GM10847 (cell line): ENCODE data around the gene TRPC6.

Source experiments
- POLR2A ChIP-seq: IDR thresholded peaks from 2 replicates; pipeline ENCODE4 v1.6.1; 2011; ENCODE audit not compliant: insufficient read length; ENCODE audit errors: extremely low read depth

TRPC6 gene

DNA sequence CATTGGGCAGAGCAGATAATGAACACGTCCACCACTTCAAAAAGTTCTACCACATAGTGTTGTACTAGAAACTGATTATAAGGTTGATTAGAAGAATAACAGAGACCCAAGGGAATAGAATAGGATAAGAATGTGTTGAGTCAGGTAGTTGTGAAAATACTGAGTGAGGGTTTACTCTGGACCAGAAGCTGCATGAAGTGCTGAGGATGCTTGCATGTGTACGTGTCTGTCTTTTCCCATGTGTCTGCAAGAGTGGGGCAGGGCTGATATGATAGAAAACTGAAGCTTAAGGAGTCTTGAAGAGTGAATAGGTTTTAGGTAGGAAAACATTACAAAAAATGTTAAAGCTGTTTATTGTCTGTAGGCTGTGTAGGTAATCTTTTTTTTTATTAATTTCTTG lies 20.6 kb downstream of the TRPC6 start:
- TF ChIP-seq POLR2A: no peak

DNA sequence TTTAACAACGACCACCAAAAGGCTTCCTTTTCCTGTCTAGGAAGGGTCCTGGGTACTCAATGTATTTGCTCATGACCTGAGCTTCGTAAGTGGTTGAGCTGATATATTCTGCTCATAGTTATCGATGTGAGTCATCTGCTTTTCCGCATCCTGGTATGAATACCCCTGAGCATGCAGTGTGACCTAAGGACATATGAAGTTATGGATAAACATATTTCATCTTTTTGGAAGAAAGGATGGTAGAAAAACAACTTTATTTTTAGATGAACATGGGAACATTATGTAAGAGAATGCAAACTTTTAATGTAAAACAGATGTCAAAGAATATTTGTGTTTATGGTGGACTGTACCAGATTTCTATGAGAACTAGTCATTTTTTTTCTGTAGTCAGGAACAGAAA lies 28.4 kb downstream of the TRPC6 start:
- no peak for TF ChIP-seq POLR2A

DNA sequence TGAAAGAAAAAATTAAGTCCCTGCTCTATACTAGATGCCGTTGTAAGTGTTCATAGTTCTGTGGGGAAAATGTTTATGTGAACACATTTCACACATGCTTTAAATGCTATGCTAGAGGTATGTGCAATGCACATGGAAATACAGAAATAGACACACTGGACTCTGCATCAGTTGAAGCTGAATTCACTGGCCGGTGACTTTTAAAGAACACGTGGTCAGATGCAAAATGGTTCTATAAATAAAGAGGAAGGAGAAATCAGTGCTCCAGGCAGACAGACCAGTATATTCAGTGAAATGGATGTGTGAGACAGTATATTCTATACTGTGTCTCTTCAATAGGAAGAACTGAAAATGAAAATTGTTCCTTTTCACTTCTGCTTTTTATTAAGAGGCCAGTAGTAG lies 29.9 kb downstream of the TRPC6 start:
- no peak for TF ChIP-seq POLR2A

DNA sequence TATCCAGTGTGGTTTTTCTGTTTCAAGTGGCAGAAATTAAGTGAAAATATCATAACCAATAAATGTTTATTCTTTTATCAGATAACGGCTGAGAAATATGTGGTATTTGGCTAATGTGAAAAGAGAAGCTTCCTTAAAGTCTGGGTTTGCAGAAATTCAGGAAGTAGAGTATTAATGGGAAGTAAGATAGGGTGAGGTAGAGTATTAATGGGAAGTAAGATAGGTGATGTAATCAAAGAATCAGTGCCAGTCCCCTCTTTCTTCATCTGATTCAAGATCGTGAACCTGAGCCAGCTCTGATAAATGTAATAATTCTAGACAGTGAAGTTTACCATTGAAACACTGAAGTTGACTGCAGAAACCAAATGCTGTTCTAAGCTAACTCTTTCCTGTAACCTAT lies 30.9 kb downstream of the TRPC6 start:
- no peak for TF ChIP-seq POLR2A

DNA sequence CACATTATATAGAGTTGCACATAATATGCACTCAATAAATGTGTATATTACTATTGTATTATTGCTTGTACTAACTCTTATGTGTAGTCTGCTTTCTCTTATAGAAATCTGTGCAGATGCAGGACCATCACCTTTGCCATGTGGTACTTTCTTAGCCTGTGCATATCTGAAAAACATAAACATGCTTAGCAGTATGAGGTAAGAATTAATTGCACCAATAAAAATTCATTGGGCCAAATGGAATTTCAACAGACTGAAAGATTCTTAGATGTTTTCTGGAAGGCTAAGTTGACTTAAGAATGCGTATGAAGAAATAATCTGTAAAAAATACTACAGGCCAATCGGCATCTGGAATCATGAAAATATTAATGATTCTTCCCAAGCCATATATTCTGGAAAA lies 55.3 kb downstream of the TRPC6 start:
- no peak for TF ChIP-seq POLR2A

DNA sequence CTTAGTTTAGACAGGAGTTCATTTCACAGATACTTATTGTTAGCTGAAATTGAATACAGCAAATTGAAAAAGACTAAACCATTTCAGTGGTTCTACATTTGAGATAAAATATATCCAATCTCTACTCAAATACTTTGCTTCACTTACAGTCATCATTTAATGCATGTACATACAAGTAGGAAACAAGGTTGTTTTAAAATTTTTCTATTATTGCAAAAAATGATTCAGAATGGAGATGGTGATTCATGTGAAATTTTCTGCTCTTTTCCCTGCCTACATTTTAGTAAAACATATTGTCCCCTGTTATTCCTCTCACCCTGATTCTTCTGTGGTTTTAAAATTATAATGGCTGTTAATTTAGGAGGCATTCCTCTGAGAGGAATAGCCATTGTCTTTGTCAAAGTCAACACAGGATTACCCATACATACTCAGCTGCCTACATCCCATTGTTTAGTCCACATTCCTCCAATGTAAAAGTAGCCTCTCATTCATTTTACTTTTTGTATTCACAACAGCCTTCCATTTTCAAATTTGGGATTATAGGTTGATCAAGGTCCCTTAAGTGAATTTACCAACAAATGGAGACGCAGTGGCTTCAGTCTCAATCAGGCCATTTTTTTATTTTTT lies 60.1 kb downstream of the TRPC6 start:
- TF ChIP-seq POLR2A: no peak

DNA sequence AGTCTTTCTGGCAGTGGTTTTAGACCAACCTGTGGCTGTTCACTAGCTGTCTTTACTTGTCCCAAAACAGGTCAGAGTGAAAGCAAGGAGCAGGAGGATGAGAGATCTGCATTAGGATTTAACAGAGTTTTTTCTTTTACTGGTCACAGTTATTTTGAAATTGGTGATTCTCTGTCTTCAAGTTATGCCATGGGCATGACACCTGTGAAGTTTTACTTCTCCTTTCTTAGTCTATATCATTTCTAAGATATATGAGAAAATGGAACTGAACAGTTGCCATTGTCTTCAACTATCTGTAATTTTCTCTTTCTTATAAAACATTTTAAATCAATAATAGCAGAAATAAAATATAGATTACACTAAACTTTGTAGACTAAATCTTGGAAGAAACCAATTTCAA lies 60.6 kb downstream of the TRPC6 start:
- no peak for TF ChIP-seq POLR2A

DNA sequence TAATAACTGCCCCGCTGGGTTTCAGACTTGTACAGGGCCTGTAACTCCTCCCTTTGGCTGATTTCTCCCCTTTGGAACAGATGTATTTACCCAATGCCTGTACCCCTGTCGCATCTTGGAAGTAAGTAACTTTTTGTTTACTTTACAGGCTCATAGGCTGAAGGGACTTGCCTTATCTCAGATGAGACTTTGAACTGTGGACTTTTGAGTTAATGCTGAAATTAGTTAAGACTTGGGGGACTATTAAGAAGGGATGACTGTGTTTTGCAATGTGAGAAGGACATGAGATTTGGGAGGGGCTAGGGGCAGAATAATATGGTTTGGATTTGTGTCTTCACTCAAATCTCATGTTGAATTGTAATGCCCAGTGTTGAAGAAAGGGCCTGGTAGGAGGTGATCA lies 62.0 kb downstream of the TRPC6 start:
- TF ChIP-seq POLR2A: no peak

DNA sequence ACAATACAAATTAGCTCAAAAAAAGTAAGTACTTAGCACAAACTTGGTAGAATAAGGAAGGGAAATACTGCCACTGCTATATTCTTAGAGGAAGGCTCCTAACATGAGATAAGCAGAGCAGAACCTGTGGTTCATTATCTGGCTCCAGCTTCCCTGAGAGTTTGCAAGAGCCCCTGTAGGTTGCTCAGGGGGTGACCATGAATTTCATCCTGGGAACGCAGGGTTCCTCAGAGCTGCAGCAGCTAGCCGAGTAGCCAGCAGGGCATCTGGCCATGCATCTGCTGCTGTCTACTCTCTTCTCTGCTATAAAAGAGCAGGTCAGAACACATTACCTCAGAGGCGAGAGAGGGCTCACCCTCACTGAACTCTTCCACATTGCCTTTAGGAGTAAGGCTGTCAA lies 67.3 kb downstream of the TRPC6 start:
- TF ChIP-seq POLR2A: no peak

DNA sequence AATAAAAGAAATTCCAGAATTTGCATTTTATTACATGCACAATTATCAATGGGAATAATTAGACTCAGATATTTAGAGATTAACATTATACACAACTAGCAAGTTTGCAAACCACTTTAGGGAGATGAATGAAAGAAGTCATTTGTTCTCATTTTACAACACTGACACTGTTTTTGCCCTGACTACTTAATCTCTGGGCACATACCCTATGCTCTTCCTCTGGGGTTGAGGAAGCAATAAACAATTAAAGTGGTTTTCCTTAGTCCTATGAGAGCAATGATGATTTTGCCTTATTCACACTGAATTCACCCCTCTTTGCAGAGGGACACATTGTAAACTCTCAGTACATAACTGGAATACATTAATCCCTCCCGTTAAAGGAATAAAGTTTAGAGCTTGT lies 72.7 kb downstream of the TRPC6 start:
- no peak for TF ChIP-seq POLR2A

DNA sequence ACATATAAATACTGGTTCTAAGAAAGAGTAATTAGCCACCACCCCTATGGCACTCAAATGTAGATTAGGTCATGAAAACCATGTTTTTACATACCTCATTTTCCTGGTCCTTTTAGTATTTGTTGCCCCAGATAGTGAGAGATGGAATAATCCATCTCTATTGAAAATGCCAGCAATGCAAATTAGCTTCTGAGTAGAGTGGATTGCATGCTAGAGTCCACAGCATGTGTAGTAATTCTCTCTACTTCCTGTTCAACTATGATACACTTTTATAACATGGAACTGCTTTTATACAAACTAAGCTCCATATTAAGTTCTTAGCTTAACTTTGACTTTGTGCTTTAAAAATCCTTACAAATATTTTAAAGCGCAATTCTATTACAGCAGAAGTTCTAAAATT lies 73.2 kb downstream of the TRPC6 start:
- TF ChIP-seq POLR2A: no peak

DNA sequence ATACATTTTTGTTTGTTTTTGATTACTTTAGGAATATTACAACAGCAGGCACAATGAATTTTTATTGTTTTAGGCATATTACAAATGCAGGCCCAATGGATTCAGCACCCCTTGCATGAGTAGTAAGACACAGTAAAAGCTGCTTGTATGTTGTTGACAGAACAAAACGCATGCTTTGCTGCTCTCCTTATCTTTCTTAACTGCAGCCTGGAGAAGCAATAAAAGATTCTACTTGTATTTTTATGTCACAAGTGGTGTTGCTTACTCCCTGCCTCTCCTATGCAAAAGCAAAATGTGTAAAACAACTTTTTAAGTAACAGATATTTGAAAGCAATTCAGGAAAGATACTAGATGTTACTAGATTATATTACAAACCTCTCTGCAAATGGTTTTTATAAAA lies 73.9 kb downstream of the TRPC6 start:
- TF ChIP-seq POLR2A: no peak

DNA sequence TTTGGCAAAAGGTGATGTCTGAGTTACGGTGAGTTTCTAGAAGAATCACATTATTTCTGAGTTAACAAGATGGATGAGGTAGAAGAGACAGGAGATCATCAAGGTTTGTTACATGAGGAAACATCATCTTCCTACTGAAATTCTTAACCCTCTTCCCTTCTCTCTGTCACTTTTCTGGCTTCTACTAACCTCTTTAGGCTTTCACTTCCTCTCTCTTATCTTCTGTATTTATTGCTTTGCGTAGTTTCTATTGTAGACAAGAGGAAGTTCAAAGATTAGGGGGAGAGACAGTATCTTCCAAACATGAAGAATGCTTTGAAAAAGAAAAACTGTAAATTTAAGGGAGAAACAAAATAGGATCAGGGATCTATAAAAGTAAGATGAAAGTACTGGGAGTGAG lies 75.4 kb downstream of the TRPC6 start:
- TF ChIP-seq POLR2A: no peak

DNA sequence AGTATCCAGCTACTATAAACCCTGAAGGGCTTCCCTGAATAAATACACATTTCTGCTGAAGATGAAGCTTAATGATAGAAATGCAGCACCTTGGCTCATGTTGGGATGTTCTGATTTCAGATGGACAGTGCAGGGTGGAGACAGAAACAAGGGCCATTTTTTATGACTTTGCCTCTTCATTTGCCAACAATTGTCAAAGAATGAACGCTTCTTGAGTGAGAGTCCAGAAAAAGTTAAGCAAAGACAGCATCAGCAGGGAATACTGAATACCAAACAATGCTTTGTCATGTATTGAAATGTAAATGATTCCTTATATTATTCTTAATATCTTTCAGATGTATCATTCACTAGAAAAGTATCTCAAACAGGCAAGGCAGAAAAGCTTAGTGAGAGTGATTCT lies 84.9 kb downstream of the TRPC6 start:
- no peak for TF ChIP-seq POLR2A

DNA sequence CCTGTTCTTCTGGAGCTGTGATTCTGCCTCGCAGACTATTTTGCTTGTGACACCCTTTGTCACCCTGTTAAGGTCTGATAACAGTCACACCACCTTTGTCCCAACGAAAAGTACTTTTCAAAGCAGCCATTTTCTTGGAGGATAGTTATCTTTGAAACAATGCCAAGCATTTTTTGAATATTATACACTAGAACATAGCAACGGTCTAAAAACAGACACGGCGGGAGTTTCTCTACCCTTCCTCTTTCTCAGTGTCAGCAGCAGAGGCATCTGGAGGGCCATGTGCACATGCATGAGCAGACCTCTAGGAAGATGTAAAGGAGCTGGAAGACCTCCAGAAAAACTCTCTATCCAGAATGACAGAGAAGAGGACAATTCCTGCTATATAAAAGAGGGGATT lies 86.5 kb downstream of the TRPC6 start:
- TF ChIP-seq POLR2A: no peak

DNA sequence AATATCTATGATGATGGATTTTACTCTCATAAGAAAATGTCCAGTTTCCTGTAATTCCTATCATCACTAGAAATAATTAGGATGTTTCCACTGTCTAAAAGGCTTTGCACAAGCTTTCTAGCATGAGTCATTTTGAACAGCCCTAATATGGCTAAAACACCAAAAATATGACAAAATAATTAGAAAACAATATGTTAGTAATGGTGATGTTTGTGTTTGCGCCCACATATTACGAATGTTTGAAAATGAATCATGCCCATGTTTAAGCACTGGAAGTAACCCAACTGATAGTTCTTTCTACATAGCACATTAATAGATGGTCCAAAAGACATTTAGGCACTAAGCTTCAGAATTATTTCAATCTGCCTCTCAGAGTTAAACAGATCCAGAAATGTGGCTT lies 96.0 kb downstream of the TRPC6 start:
- TF ChIP-seq POLR2A: no peak

DNA sequence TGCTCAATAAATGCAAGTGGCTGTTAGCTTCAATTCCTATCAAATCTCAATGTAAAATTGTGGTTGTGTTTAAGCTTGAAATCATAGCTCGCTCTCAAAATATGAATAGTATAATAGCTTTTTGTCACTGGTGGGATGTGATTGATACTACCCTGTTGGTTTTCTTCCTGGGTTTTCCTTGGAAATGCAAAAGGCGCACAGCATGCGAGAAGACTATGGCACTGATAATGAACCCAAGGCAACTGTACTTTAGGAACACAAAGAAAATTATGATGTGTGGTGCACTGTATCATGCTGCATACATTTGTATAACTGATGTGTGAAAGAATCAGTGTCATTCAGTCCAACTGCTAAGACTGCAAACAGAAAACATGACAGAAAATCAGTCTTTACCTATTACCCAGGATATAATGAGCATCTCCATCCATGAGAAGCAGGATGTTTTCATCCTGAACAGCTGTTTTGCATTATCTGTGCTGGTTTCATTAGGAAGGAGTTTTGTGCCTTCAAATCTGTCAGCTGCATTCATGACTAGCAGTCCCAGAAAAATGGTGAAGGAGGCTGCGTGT lies 101.2 kb downstream of the TRPC6 start:
- no peak for TF ChIP-seq POLR2A
